ENCODE measurements around the gene ASB5.
A peak's percentile ranks its signal among the peaks of the same experiment; 100 is the strongest.
"Not testable (repeated sequence)": the region's sequence is repeated elsewhere in the genome, so short reads cannot be mapped to it uniquely, and the experiment has no call there.

Gene ASB5

GRCh38 chr4:176217510-176217909, 51.5 kb downstream of the ASB5 start:
- no peak for DNase-seq

GRCh38 chr4:176212351-176212750, 56.7 kb downstream of the ASB5 start:
- not testable (repeated sequence) for DNase-seq

GRCh38 chr4:176210579-176211296, 58.3 kb downstream of the ASB5 start:
- DNase-seq: no peak

- DNase-seq: no peak
Observed at GRCh38 chr4:176210101-176210500, 58.9 kb downstream of the ASB5 start.

- no peak for DNase-seq
Observed at GRCh38 chr4:176209535-176209934, 59.5 kb downstream of the ASB5 start.

- no peak for DNase-seq
Observed at GRCh38 chr4:176207839-176208238, 61.2 kb downstream of the ASB5 start.

DNA sequence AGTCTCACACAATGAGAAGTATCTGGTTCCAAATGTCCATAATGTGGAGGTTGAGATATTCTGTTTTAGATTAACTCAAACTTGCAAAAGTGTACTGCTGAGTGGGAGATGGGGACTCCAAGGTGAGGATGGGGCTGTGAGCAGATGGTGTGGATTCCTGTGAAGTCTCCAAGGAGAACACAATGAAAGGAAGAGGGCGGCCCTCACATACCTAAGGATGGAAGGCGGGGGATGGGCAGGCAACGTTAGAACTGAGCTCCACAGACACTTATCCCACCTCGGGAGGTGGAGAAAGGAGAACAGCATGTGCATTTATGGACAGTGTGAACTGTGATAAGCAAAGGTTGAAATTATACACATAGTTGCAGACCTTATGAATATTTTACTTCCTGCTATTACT, 63.7 kb downstream of the ASB5 start:
- no peak for DNase-seq

DNA sequence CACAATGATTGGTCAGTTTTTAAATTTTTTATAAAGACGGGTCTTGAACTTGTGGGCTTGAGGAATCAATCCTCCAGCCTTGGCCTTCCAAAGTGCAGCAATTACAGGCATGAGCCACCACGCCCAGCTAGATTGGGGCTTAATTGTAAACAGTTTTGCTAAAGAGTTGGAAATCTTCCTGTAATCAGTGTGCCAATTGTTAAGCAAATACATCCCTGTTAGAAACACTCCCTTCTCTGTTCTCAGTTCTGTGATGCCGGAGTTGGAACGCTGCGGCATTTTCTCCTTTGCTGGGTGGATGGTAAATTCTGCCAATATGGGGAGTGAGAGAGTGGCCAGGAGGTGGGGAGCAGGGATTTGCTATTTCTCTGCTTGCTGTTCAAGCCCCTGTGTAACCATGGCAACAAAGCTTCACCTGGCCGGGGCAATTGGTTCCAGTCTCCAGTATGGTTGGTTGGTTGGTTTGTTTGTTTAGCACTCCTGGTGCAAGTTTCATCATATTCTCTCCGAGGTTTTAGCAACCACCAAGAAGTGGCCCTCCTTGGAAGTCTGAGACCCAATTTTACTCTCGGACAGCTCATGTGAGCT, 70.6 kb downstream of the ASB5 start:
- DNase-seq: no peak

DNA sequence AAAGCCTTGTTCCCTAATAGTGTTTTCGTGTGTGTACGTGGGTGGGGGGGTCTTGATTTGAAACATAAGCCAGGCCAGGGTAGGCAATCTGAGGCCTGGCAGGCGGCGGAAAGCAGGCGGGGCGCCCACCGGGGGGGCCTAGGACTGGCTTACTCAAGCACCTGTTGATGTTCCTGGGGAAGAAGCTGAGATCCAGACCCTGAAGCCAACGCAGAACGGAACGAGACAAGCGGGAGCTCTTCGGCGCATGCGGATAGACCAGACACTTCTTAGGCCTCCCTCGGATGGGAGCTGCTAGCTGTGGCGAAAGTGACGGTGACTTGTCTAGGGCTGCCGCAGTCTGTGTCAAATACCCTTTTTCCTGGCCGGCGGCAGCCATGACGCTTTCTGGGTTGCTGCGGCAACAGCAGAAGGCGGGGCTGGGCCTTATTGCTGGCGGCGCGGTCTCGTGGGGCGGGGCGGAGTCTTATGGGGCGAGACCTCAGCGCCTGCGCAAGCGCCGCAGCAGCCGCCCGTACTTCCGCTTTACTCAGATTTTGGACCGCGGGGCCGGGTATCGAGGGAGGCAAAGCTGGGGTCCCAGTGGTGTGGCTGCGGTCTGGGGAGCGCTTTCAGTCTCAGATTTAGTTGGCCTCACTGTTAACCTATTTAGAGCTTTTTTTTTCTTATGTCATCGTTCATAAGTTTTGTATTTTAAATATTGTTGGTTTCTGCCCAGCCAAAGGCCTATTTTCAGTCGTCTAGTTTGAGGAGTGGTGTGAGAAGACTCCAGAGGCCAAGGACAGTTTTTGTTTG, 73.6 kb downstream of the ASB5 start, which contains the start of gene SPATA4:
TSS of gene SPATA4 (minus strand) at position 402 of the 795 bp plus-strand sequence. CDS start at position 379, 23 bp downstream.
- peak; percentile 31 for DNase-seq

DNA sequence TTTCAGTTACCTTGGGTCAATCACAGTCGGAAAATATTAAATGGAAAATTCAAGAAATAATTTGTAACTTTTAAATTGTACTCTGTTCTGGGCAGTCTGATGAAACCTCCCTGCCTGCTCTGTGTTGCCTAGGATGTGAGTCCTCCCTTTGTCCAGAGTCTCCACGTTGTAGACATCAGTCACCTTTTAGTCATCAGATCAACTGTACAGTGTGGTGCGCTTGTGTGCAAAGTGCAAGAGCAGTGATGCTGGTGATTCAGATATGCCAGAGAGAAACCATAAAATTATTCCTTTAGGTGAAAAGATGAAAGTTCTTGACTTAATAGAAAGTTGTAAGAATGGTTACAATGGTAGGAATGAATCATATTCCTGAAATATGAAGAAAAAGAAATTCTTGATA, 75.1 kb downstream of the ASB5 start:
- DNase-seq: no peak

DNA sequence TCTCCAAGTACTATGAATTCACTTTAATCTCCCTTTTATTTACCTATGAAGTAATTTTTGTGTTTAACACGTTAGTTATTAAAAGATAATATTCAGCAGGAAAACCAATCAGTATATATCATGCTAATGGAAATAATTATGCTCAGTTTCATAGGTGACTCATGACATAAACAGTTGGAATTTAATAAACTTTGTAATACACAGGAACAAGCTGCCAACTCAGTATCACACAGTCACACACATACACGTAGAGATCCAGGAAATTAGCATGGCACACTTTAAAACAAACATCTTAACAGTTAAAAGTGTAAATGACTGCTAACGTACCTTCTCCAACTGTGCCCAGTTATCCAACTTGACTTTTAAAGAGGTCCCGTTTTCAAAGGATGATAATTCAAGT, 75.9 kb downstream of the ASB5 start:
- DNase-seq: no peak

DNA sequence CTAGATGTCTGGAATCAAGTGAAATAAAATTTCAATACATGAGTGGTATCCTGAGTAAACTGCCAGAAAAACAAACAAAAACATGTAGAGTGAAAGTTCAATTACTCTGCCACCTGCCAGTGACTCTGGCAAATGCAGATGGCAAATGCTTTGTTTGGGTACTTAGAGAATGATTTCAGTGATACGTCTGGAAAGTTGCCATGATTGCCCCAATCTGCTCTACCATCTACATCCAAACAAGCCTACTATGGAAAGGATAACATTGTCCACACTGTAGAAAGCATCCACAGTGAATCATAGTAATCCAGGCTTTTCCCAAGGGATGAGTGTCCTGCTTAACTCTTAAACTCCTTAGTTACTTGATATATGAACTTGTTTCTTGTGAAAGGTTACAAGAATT, 77.0 kb downstream of the ASB5 start:
- no peak for DNase-seq

DNA sequence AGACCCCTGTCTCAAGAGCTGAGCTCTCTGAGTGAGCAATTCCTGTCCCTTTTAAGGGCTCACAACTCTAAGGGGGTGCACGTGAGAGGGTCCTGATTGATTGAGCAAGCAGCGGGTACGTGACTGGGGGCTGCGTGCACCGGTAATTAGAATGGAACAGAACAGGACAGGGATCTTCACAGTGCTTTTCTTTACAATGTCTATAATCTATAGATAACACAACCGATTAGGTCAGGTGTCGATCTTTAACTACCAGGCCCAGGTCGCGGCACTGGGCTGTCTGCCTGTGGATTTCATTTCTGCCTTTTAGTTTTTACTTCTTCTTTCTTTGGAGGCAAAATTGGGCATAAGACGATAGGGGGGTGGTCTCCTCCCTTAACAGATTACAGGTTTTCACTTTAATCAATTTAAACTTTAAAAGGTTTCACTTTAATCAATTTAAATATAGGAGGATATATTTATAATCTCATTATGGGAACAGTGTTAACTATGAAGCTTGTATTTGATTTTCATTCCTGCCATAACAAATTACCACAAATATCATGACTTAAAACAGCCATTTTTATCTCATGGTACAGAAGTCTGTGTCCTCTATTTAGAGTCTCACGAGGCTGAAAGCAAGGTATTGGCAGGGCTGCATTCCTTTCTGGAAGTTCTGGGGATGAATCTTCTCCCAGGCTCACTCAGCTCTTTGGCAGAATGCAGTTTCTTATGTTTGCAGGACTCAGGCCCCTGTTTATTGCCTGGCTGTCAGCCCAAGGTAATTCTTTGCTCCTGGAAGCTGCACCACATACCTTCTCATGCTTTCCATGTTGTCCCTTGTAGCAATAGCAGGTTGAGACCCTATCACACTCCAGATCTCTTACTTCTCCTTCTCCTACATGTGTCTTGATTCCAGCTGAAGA, 78.9 kb downstream of the ASB5 start:
- DNase-seq: no peak

DNA sequence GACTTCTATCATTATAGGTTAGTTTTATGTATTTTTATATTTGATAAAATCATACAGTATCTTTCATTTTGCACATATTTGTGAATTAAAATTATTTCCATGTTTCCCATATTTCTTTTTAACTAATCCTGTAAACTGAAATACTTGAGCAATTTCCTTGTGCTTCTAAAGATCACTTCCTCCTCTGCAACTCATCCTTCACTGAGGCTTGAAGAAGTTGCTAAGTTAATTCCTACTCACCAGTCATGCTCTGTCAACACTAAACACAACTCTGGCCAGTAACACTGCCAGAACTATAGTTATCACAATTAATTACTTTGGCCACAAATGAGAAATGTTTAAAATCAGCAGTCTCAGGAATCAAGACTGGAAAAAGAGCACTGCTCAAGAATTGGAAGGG, 80.4 kb downstream of the ASB5 start:
- DNase-seq: no peak

DNA sequence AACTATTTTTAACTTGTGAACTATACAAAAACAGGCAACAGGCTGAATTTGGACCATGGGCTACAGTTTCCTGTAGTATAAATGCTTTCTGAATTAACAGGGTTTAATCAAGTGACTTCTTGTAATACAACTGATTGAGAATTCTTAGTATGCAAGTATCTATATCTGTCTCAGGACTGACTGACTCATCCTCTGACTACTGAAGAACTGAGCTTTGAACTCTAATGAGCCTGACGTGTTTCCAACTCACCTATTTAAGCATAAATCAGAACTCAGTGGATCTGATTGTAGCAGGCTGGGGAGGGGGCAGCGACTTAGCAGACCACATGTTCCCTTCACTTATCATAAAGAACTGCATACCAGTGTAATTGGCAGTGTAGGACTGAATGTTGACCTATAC, 81.4 kb downstream of the ASB5 start:
- no peak for DNase-seq

GRCh38 chr4:176186671-176187395, 82.2 kb downstream of the ASB5 start:
- no peak for DNase-seq

- DNase-seq: no peak
Observed at GRCh38 chr4:176186067-176186466, 83.0 kb downstream of the ASB5 start.

- DNase-seq: no peak
Observed at GRCh38 chr4:176185051-176185450, 84.0 kb downstream of the ASB5 start.
